Keratinocyte (primary cell): ENCODE data around the gene FBXO34. TPM values are rescaled to one million over a fixed set of nuclear protein-coding genes. Genes with fewer than 3 reads are reported as not detected.

Experiments used
- DNase-seq: peaks from one replicate; pipeline ENCODE4 v3.0.0-alpha.2; 2011; ENCODE audit warnings: low read depth, missing footprints, low spot score
- FAIRE-seq: peaks from 2 replicates; lab custom pipeline; 2011; peaks lifted over from hg19 to GRCh38; lab: Jason Lieb, UNC
- H2AFZ ChIP-seq: 2 replicates; pipeline ENCODE4 v1.6.0; 2012; ENCODE audit warnings: low read length, control low read depth, inconsistent platforms; ENCODE audit not compliant: control insufficient read depth
- H3K27ac ChIP-seq: 2 replicates; pipeline ENCODE4 v1.5.1; 2011; ENCODE audit warnings: low read length; ENCODE audit not compliant: control insufficient read depth, insufficient read depth
- H3K27me3 ChIP-seq: 3 replicates; pipeline ENCODE4 v1.6.0; 2011; ENCODE audit warnings: low read length; ENCODE audit not compliant: control insufficient read depth, insufficient read depth; ENCODE audit errors: extremely low read depth
- H3K36me3 ChIP-seq, 2 experiments: 2 replicates in 1 of 2; 3 replicates in 1 of 2; pipeline ENCODE4 v1.5.1; 2011; ENCODE audit warnings: low read length in 2 of 2, mild to moderate bottlenecking in 1 of 2; ENCODE audit not compliant: control insufficient read depth in 2 of 2, insufficient read depth in 2 of 2; ENCODE audit errors: extremely low read depth in 1 of 2
- H3K4me1 ChIP-seq: 3 replicates; pipeline ENCODE4 v1.5.1; 2011; ENCODE audit warnings: low read length; ENCODE audit not compliant: control insufficient read depth, insufficient read depth; ENCODE audit errors: extremely low read depth
- H3K4me2 ChIP-seq: 3 replicates; pipeline ENCODE4 v1.6.0; 2011; ENCODE audit warnings: low read depth, low read length; ENCODE audit not compliant: control insufficient read depth, insufficient read depth; ENCODE audit errors: extremely low read depth
- H3K4me3 ChIP-seq, 3 experiments: fragments of 200-600 bp in 1 of 3; sonication (generic) in 1 of 3; 2 replicates in 2 of 3; 3 replicates in 1 of 3; pipeline ENCODE4 v1.5.1; 2011 to 2016; ENCODE audit warnings: low read length in 3 of 3, mild to moderate bottlenecking in 3 of 3, control low read depth in 2 of 3, inconsistent platforms in 1 of 3, low read depth in 1 of 3, mixed read lengths in 1 of 3, mixed run types in 1 of 3, moderate library complexity in 1 of 3; ENCODE audit not compliant: control insufficient read depth in 2 of 3, insufficient read depth in 2 of 3; ENCODE audit errors: extremely low read depth in 1 of 3
- H3K79me2 ChIP-seq: 2 replicates; pipeline ENCODE4 v1.6.0; 2012; ENCODE audit warnings: low read length; ENCODE audit not compliant: control insufficient read depth, insufficient read depth
- H3K9ac ChIP-seq: 3 replicates; pipeline ENCODE4 v1.6.0; 2011; ENCODE audit warnings: low read length; ENCODE audit not compliant: control insufficient read depth, insufficient read depth; ENCODE audit errors: extremely low read depth
- H3K9me1 ChIP-seq: 3 replicates; pipeline ENCODE4 v1.6.0; 2011; ENCODE audit warnings: low read length; ENCODE audit not compliant: control insufficient read depth, insufficient read depth; ENCODE audit errors: extremely low read depth
- H3K9me3 ChIP-seq: 2 replicates; pipeline ENCODE4 v1.5.1; 2012; ENCODE audit warnings: low read depth, low read length; ENCODE audit not compliant: control insufficient read depth
- H4K20me1 ChIP-seq: 3 replicates; pipeline ENCODE4 v1.6.0; 2011; ENCODE audit warnings: low read length; ENCODE audit not compliant: control insufficient read depth, insufficient read depth; ENCODE audit errors: extremely low read depth
- CTCF ChIP-seq, 3 experiments: IDR thresholded peaks in 1 of 3; conservative IDR thresholded peaks in 1 of 3; optimal IDR thresholded peaks in 1 of 3; 2 replicates in 2 of 3; 3 replicates in 1 of 3; pipeline versions ENCODE3 to v1.5.1; 2011; ENCODE audit warnings: low read length in 3 of 3, mild to moderate bottlenecking in 3 of 3, moderate library complexity in 2 of 3, control low read depth in 1 of 3, inconsistent platforms in 1 of 3; ENCODE audit not compliant: insufficient read depth in 2 of 3; ENCODE audit errors: extremely low read depth in 1 of 3
- EZH2 ChIP-seq: IDR thresholded peaks from one replicate; pipeline ENCODE4 v1.6.1; 2012; ENCODE audit warnings: inconsistent platforms, mild to moderate bottlenecking, low read length, moderate library complexity
- dilution Hi-C: fragments of 300-500 bp; cut with MboI; formaldehyde crosslinking; loops from one replicate; pipeline ENCODE4 v1.7.0; 2020; ENCODE audit warnings: low sequenced_read_pairs; ENCODE audit not compliant: extremely low pct_ligation_motif_present
- polyA plus RNA-seq, 5 experiments: library from polyadenylated mRNA; depleted of rRNA in 3 of 5; stranded (reverse) in 3 of 5; stranded (forward) in 1 of 5; unstranded in 1 of 5; fragments of >200 nt; gene quantifications; 1 replicate in 1 of 5; 2 replicates in 3 of 5; 3 replicates in 1 of 5; pipeline versions ENCODE4 v1.2.1 to v1.2.3, GENCODE V29; 2011 to 2012; ENCODE audit warnings: missing spikeins in 2 of 5, low read depth in 1 of 5, low replicate concordance in 1 of 5

FBXO34 gene
- polyA plus RNA-seq, 1 donor (not counting 4 experiments of a cell fraction or from before 2014, with no cell fraction given), result 18.0 TPM

GRCh38 chr14:55377236-55377635 is 106.0 kb downstream of the FBXO34 start:
- TF ChIP-seq EZH2 (no peak), CTCF (optimal IDR thresholded peaks at IDR 0.05 in 1 of 3, IDR thresholded peaks at IDR 0.05 in 1 of 3, conservative IDR thresholded peaks at IDR 0.05 in 1 of 3; ENCODE audit: extremely low read depth in 1 of 3, insufficient read depth in 2 of 3, low read length in 3 of 3) (no peak)
- H3K9ac ChIP-seq, result no peak overlapping the region
- H3K79me2 ChIP-seq, result no peaks in the 10 kb centered on the region
- no peak overlapping the region for H3K4me3 ChIP-seq
- DNase-seq, result no peak
- no peak overlapping the region for H3K27ac ChIP-seq
- H3K4me2 ChIP-seq, result no peak overlapping the region
- no peaks in the 10 kb centered on the region for H3K9me3 ChIP-seq
- H3K27me3 ChIP-seq, result no peaks in the 10 kb centered on the region
- dilution Hi-C loops, result no loop called here
- peaks cover 10% of the 10 kb centered on the region for H3K4me1 ChIP-seq
- FAIRE-seq, result no peak
- no peaks in the 10 kb centered on the region for H4K20me1 ChIP-seq
- peaks cover 4 to 14% of the 10 kb centered on the region in 2 experiments for H3K36me3 ChIP-seq
- H3K9me1 ChIP-seq, result no peaks in the 10 kb centered on the region
- H2AFZ ChIP-seq, result no peak overlapping the region

- H3K9me3 ChIP-seq, result no peaks in the 10 kb centered on the region
- H2AFZ ChIP-seq, result no peak overlapping the region
- H3K4me1 ChIP-seq, result no peaks in the 10 kb centered on the region
- no peak overlapping the region for H3K4me3 ChIP-seq
- peaks cover 4 to 17% of the 10 kb centered on the region in 2 experiments for H3K36me3 ChIP-seq
- DNase-seq (no peak), FAIRE-seq (no peak)
- no peak overlapping the region for H3K27ac ChIP-seq
- no peak overlapping the region for H3K9ac ChIP-seq
- no peak for TF ChIP-seq CTCF (optimal IDR thresholded peaks at IDR 0.05 in 1 of 3, IDR thresholded peaks at IDR 0.05 in 1 of 3, conservative IDR thresholded peaks at IDR 0.05 in 1 of 3; ENCODE audit: extremely low read depth in 1 of 3, insufficient read depth in 2 of 3, low read length in 3 of 3)
- no peak for TF ChIP-seq EZH2
- H3K9me1 ChIP-seq, result no peaks in the 10 kb centered on the region
- dilution Hi-C loops, result no loop called here
- H3K4me2 ChIP-seq, result no peak overlapping the region
- no peaks in the 10 kb centered on the region for H3K27me3 ChIP-seq
- H3K79me2 ChIP-seq, result no peaks in the 10 kb centered on the region
- H4K20me1 ChIP-seq, result no peaks in the 10 kb centered on the region
These were observed 109.8 kb downstream of the FBXO34 start for GRCh38 chr14:55381040-55381439.
